Measurements from ENCODE around the gene ZC3H14. TPM values are rescaled to one million over a fixed set of nuclear protein-coding genes. Genes with fewer than 3 reads are reported as not detected.
A peak's percentile ranks its signal among the peaks of the same experiment; 100 is the strongest.

ZC3H14 gene
- total and polyA plus RNA-seq, 12 donors, result 26.5 to 91.6 (median 53.3) TPM

DNA sequence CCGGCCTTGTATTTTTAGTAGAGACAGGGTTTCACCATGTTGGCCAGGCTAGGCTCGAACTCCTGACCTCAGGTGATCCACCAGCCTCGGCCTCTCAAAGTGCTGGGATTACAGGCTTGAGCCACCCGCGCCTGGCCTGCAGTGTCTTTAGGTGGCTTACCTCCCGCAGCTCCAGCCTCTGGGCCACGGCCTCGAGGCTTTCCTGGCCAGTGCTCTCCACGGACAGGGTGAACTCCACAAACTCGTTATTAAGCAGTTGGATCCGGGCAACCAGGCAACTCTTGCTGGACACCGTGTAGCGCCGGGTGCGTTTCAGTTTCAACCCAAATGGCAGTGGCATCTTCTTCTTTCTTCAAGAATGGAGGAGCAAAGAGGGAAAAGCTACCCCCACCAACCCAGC, 12.8 kb upstream of the ZC3H14 start:
- 96 to 98% (median 97%) methylated on average over 13 to 15 of the region's 15 CpGs for WGBS, 4 donors
- TF ChIP-seq POLR2A (IDR thresholded peaks at IDR 0.05), result no peak
- TF ChIP-seq, protein P1, sequence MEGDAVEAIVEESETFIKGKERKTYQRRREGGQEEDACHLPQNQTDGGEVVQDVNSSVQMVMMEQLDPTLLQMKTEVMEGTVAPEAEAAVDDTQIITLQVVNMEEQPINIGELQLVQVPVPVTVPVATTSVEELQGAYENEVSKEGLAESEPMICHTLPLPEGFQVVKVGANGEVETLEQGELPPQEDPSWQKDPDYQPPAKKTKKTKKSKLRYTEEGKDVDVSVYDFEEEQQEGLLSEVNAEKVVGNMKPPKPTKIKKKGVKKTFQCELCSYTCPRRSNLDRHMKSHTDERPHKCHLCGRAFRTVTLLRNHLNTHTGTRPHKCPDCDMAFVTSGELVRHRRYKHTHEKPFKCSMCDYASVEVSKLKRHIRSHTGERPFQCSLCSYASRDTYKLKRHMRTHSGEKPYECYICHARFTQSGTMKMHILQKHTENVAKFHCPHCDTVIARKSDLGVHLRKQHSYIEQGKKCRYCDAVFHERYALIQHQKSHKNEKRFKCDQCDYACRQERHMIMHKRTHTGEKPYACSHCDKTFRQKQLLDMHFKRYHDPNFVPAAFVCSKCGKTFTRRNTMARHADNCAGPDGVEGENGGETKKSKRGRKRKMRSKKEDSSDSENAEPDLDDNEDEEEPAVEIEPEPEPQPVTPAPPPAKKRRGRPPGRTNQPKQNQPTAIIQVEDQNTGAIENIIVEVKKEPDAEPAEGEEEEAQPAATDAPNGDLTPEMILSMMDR (IDR thresholded peaks at IDR 0.05), result no peak
- Histone ChIP-seq H3K27me3 (no peaks in the 10 kb centered on the region), H3K9me3 (replicated peaks in 1 of 3) (no peaks in the 10 kb centered on the region), H3K4me1 (replicated peaks in 1 of 2) (peaks cover 5 to 30% of the 10 kb centered on the region in 2 donors), H3K36me3 (replicated peaks in 1 of 2) (peaks cover 0 to 14% of the 10 kb centered on the region in 2 donors), H3K27ac (no peak overlapping the region), H3K4me3 (no peak overlapping the region)
- intact Hi-C loops (cut with DNase I), result loop anchor here in 1 of 2 donors (5.0 to 10.0 kb wide), 2 partner anchors 58 to 365 kb away; no protein-coding TSS in a partner anchor
- DNase-seq, result no peak

- Histone ChIP-seq H3K36me3 (replicated peaks in 1 of 2) (peaks cover 0 to 14% of the 10 kb centered on the region in 2 donors), H3K4me1 (replicated peaks in 1 of 2) (peaks cover 5 to 34% of the 10 kb centered on the region in 2 donors), H3K27ac (peak overlapping the region in 2 of 5 donors; percentile 57 to 58), H3K9me3 (replicated peaks in 1 of 3) (no peaks in the 10 kb centered on the region), H3K4me3 (peak overlapping the region; percentile 13 to 75 (median 58)), H3K27me3 (no peaks in the 10 kb centered on the region)
- peak; percentile 83 to 92 (median 86) for DNase-seq
- WGBS, 4 donors, result 8 to 22% (median 8%) methylated on average over 24 to 50 of the region's 50 CpGs
- intact Hi-C loops (cut with DNase I), result loop anchor here in 1 of 2 donors (5.0 to 10.0 kb wide), 2 partner anchors 59 to 366 kb away; no protein-coding TSS in a partner anchor
- TF ChIP-seq, protein P1 (IDR thresholded peaks at IDR 0.05), result peak in 5 of 6 experiments; percentile 31 to 54 (median 49)
- TF ChIP-seq POLR2A (IDR thresholded peaks at IDR 0.05), result peak; percentile 48 to 52
Measured at GRCh38 chr14:88551094-88551870, 11.6 kb upstream of the ZC3H14 start.

DNA sequence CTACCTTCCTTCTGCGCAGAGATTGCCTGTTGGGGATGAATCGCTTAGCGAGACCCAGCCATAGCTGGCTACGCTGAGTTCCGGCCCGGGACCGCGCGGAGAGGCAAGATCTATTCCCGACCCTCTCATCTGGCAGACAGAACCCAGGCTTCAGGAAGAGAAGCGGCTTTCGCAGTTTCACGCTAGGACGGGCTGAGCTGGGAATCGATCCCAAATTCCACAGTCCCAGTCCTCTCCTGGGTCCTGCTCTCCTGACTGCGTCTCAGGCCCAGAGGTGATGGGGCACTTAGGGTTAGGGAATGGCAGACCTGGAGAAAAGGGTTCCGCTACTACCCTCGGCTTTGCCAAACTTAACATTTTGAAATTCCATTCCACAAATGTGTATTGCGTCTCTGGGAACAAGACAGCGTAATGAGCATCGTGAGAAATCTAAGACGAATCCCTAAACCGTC, 10.8 kb upstream of the ZC3H14 start:
- no peaks in the 10 kb centered on the region for H3K27me3 ChIP-seq
- 8 to 16% (median 13%) methylated on average over 9 to 23 of the region's 23 CpGs for WGBS, 4 donors
- peaks cover 5 to 34% of the 10 kb centered on the region in 2 donors for H3K4me1 ChIP-seq (replicated peaks in 1 of 2)
- intact Hi-C loops (cut with DNase I), result loop anchor here in 1 of 2 donors (5.0 to 10.0 kb wide), 2 partner anchors 60 to 367 kb away; no protein-coding TSS in a partner anchor
- H3K36me3 ChIP-seq (replicated peaks in 1 of 2), result peaks cover 0 to 14% of the 10 kb centered on the region in 2 donors
- H3K9me3 ChIP-seq (replicated peaks in 1 of 3), result no peaks in the 10 kb centered on the region
- peak overlapping the region; percentile 13 to 75 (median 58) for H3K4me3 ChIP-seq
- TF ChIP-seq POLR2A (IDR thresholded peaks at IDR 0.05), result no peak
- TF ChIP-seq, protein P1 (IDR thresholded peaks at IDR 0.05), result no peak
- peak in 3 of 7 donors; percentile 16 to 41 (median 27) for DNase-seq
- peak overlapping the region in 2 of 5 donors; percentile 57 to 58 for H3K27ac ChIP-seq

- intact Hi-C loops (cut with DNase I), result loop anchor here in 1 of 2 donors (5.0 to 10.0 kb wide), 2 partner anchors 61 to 368 kb away; no protein-coding TSS in a partner anchor
- TF ChIP-seq, protein P1 (IDR thresholded peaks at IDR 0.05), result no peak
- no peak for TF ChIP-seq POLR2A (IDR thresholded peaks at IDR 0.05)
- DNase-seq, result no peak
- Histone ChIP-seq H3K27ac (no peak overlapping the region), H3K4me1 (replicated peaks in 1 of 2) (peaks cover 5 to 34% of the 10 kb centered on the region in 2 donors), H3K36me3 (replicated peaks in 1 of 2) (peaks cover 0 to 14% of the 10 kb centered on the region in 2 donors), H3K9me3 (replicated peaks in 1 of 3) (no peaks in the 10 kb centered on the region), H3K27me3 (no peaks in the 10 kb centered on the region), H3K4me3 (no peak overlapping the region)
- WGBS, 4 donors, result 90 to 92% (median 90%) methylated on average over 2 of the region's 2 CpGs
Measured at GRCh38 chr14:88552876-88553275, 10.0 kb upstream of the ZC3H14 start.

Measured in adrenal gland (tissue), 12 donors.